ENCODE measurements around the gene TSGA10. TPM values are rescaled to one million over a fixed set of nuclear protein-coding genes. Genes with fewer than 3 reads are reported as not detected.
"Not testable (repeated sequence)": the region's sequence is repeated elsewhere in the genome, so short reads cannot be mapped to it uniquely, and the experiment has no call there.

The TSGA10 gene
- total RNA-seq, 2 donors from 2014 or later: 15.0 to 17.1 TPM

DNA sequence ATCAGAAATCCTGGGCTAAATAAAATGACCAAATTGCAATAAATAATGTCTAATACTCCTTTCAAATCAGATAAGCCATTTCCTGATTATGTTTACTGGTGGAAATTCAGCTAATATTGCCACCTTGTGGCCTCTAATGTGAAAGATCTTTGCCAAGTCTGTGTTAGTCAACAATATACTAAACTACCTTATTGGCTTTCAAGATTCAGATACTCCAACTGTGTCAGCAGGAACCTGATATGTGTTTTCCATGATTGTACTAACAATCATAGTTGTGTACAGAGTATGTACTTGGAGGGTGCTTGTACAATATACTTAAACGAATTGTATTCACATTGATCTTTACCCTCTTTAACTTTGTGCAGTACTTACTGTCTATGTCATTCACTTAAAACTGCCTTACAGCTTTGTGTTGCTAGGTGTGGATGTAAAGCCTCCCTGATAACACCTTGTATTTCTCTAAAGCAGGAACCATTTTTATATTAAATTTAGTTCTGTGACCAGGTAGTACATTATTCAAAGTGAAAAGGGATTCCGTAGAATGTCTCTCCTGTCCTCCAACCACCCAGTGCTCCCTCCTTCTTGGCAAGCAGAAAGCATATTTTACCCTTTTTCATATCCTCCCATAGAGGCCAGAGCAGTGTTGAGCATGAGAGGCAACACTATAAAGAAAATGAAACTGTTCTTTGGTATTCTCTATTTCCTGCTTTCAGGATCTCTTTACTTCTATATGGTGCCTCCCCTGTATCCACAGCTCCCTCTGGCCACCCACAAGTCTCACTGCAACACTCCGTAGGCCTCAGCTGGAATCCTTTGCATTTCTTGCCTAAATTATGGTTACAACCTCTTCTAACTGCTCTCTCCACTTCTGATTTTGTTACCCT, 88.4 kb downstream of the TSGA10 start:
- ATAC-seq (peak; percentile 63), DNase-seq (peak in 3 of 4 donors; percentile 31 to 56 (median 40))
- Histone ChIP-seq H3K36me3 (replicated peaks in 1 of 2; ENCODE audit: insufficient read depth in 1 of 2, low read depth in 2 of 2) (no peaks in the 10 kb centered on the region), H3K4me3 (no peak overlapping the region), H3K9me3 (no peaks in the 10 kb centered on the region), H3K27ac (peak overlapping the region; percentile 33 to 51 (median 37)), H3K4me1 (peaks cover 6% of the 10 kb centered on the region), H3K27me3 (no peaks in the 10 kb centered on the region)
- TF ChIP-seq, protein P1, sequence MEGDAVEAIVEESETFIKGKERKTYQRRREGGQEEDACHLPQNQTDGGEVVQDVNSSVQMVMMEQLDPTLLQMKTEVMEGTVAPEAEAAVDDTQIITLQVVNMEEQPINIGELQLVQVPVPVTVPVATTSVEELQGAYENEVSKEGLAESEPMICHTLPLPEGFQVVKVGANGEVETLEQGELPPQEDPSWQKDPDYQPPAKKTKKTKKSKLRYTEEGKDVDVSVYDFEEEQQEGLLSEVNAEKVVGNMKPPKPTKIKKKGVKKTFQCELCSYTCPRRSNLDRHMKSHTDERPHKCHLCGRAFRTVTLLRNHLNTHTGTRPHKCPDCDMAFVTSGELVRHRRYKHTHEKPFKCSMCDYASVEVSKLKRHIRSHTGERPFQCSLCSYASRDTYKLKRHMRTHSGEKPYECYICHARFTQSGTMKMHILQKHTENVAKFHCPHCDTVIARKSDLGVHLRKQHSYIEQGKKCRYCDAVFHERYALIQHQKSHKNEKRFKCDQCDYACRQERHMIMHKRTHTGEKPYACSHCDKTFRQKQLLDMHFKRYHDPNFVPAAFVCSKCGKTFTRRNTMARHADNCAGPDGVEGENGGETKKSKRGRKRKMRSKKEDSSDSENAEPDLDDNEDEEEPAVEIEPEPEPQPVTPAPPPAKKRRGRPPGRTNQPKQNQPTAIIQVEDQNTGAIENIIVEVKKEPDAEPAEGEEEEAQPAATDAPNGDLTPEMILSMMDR (IDR thresholded peaks at IDR 0.05): peak; percentile 31 to 72 (median 53)
- no peak for TF ChIP-seq POLR2A (IDR thresholded peaks at IDR 0.05)
- 31 to 36% methylated on average over 3 of the region's 3 CpGs for WGBS, 2 donors
- intact Hi-C loops (cut with DNase I): loop anchor here (10.0 kb wide), 1 partner anchor 422 kb away; no protein-coding TSS in a partner anchor

DNA sequence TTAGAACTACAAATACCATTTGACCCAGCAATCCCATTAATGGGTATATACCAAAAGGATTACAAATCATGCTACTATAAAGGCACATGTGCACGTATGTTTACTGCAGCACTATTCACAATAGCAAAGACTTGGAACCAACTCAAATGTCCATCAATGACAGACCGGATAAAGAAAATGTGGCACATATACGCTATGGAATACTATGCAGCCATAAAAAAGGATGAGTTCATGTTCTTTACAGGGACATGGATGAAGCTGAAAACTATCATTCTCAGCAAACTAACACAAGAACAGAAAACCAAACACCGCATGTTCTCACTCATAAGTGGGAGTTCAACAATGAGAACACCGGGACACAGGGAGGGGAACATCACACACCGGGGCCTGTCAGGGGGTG, 105.6 kb downstream of the TSGA10 start:
- H3K4me3 ChIP-seq; DNase-seq; H3K27ac ChIP-seq; H3K36me3 ChIP-seq (replicated peaks in 1 of 2; ENCODE audit: insufficient read depth in 1 of 2, low read depth in 2 of 2); H3K9me3 ChIP-seq; ATAC-seq; intact Hi-C loops (cut with DNase I); H3K27me3 ChIP-seq; H3K4me1 ChIP-seq: not testable (repeated sequence)
- WGBS, 2 donors: 92 to 97% methylated on average over 6 of the region's 6 CpGs

DNA sequence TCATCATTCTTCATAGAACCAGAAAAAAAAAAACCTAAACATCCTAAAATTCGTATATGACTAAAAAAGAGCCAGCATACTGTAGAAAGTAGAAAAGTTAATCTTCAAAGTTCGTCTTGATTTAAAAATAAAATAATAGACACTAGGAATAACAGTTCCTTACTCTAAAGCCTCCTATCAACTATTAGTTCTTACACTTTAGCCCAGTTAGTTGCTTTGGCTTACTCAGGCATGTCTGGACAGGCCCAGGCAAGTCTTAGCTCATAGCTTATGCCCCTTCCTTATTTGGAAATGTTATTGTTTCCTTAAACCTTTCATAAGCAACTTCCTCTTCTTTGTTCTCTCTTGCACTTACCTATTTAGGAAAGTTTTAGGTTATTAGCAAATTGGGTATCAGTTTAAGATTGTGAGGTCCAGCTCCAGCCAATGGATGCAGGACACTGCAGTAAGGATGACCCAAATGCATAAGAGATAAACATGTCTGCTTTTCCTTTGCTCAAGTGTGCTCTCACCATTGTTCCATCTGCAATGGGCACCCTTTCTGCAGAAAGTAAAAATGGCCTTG, 113.9 kb downstream of the TSGA10 start:
- DNase-seq; H3K4me3 ChIP-seq; H3K4me1 ChIP-seq; H3K27ac ChIP-seq; H3K27me3 ChIP-seq; H3K36me3 ChIP-seq (replicated peaks in 1 of 2; ENCODE audit: insufficient read depth in 1 of 2, low read depth in 2 of 2); H3K9me3 ChIP-seq; ATAC-seq; intact Hi-C loops (cut with DNase I): not testable (repeated sequence)
- 80 to 82% methylated on average over 2 of the region's 2 CpGs for WGBS, 2 donors

DNA sequence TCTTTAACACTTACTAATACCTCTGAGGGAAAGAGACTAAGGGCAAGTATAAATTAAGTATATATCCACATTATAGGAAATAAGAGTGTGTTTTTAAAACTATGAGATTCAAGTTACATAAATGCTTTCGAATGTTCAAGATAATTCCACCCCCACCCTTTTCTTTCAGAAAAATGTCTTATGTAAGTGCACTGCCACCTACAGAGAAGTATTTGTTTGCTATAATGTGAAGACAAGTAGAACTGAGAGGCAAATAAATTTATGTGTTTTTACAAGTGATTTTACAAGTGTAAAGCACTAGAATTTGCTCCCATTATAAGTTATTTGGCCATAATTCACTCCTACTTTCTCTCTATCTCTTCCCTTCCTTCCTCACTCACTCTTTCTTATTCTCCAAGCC, 118.8 kb downstream of the TSGA10 start:
- TF ChIP-seq, protein P1 (IDR thresholded peaks at IDR 0.05): no peak
- no peak for TF ChIP-seq POLR2A (IDR thresholded peaks at IDR 0.05)
- Histone ChIP-seq H3K27ac (no peak overlapping the region), H3K36me3 (replicated peaks in 1 of 2; ENCODE audit: insufficient read depth in 1 of 2, low read depth in 2 of 2) (no peaks in the 10 kb centered on the region), H3K4me3 (no peak overlapping the region), H3K9me3 (no peaks in the 10 kb centered on the region), H3K4me1 (no peaks in the 10 kb centered on the region), H3K27me3 (no peaks in the 10 kb centered on the region)
- intact Hi-C loops (cut with DNase I): no loop called here
- DNase-seq: no peak
- WGBS, 2 donors: 58 to 72% methylated on average over 1 of the region's 1 CpG
- no peak for ATAC-seq

DNA sequence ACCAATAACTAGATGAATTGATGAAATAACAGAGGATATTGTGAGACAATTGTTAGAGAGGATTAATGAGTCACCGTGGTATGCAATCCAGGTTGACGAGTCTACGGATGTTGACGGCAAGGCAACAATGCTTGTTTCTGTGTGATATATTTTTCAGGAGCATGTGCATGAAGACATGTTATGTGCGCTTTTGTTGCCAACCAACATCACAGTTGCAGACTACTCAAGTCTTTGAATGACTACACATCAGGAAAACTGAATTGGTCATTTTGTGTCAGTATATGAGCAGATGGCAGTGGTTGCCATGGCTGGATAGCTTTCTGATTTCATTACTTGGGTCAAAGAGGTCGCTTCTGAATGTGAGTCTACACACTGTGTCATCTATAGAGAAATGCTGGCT, 122.0 kb downstream of the TSGA10 start:
- Histone ChIP-seq H3K27me3 (peaks cover 0 to 4% of the 10 kb centered on the region in 2 donors), H3K27ac (no peak overlapping the region), H3K4me1 (no peaks in the 10 kb centered on the region), H3K4me3 (no peak overlapping the region), H3K36me3 (replicated peaks in 1 of 2; ENCODE audit: insufficient read depth in 1 of 2, low read depth in 2 of 2) (no peaks in the 10 kb centered on the region), H3K9me3 (no peaks in the 10 kb centered on the region)
- no peak for ATAC-seq
- DNase-seq: no peak
- intact Hi-C loops (cut with DNase I): no loop called here
- TF ChIP-seq POLR2A (IDR thresholded peaks at IDR 0.05): no peak
- TF ChIP-seq, protein P1 (IDR thresholded peaks at IDR 0.05): no peak
- WGBS, 2 donors: 86 to 88% methylated on average over 6 of the region's 6 CpGs

All from body of pancreas (tissue), 4 donors.